ENCODE measurements around the gene GRIN2A.

GRIN2A gene

GRCh38 chr16:9929313-9929712 lies 252.9 kb downstream of the GRIN2A start:
- H3K36me3 ChIP-seq (ENCODE audit: control insufficient read depth, insufficient read depth, low read length) = no peaks in the 10 kb centered on the region
- no peak overlapping the region for H3K27ac ChIP-seq (ENCODE audit: insufficient read depth, low read length, poor library complexity, severe bottlenecking)
- no peaks in the 10 kb centered on the region for H3K4me1 ChIP-seq (ENCODE audit: control insufficient read depth, insufficient read depth, low read length, poor library complexity, severe bottlenecking)
- no peak for DNase-seq
- H3K27me3 ChIP-seq (replicated peaks; ENCODE audit: control insufficient read depth, insufficient read depth, low read length, poor library complexity, severe bottlenecking) = no peaks in the 10 kb centered on the region
- no peak overlapping the region for H3K4me3 ChIP-seq (ENCODE audit: insufficient read depth, low read depth, low read length, poor library complexity, severe bottlenecking)
- H3K9me3 ChIP-seq (ENCODE audit: control insufficient read depth, low read length) = no peaks in the 10 kb centered on the region

GRCh38 chr16:9922441-9922840 lies 259.8 kb downstream of the GRIN2A start:
- no peaks in the 10 kb centered on the region for H3K27me3 ChIP-seq (replicated peaks; ENCODE audit: control insufficient read depth, insufficient read depth, low read length, poor library complexity, severe bottlenecking)
- no peak overlapping the region for H3K27ac ChIP-seq (ENCODE audit: insufficient read depth, low read length, poor library complexity, severe bottlenecking)
- no peak for DNase-seq
- no peaks in the 10 kb centered on the region for H3K36me3 ChIP-seq (ENCODE audit: control insufficient read depth, insufficient read depth, low read length)
- H3K4me1 ChIP-seq (ENCODE audit: control insufficient read depth, insufficient read depth, low read length, poor library complexity, severe bottlenecking) = no peaks in the 10 kb centered on the region
- no peak overlapping the region for H3K4me3 ChIP-seq (ENCODE audit: insufficient read depth, low read depth, low read length, poor library complexity, severe bottlenecking)
- no peaks in the 10 kb centered on the region for H3K9me3 ChIP-seq (ENCODE audit: control insufficient read depth, low read length)

GRCh38 chr16:9921997-9922396 lies 260.2 kb downstream of the GRIN2A start:
- H3K27me3 ChIP-seq (replicated peaks; ENCODE audit: control insufficient read depth, insufficient read depth, low read length, poor library complexity, severe bottlenecking) = no peaks in the 10 kb centered on the region
- no peak overlapping the region for H3K4me3 ChIP-seq (ENCODE audit: insufficient read depth, low read depth, low read length, poor library complexity, severe bottlenecking)
- no peak overlapping the region for H3K27ac ChIP-seq (ENCODE audit: insufficient read depth, low read length, poor library complexity, severe bottlenecking)
- DNase-seq = no peak
- H3K4me1 ChIP-seq (ENCODE audit: control insufficient read depth, insufficient read depth, low read length, poor library complexity, severe bottlenecking) = no peaks in the 10 kb centered on the region
- no peaks in the 10 kb centered on the region for H3K36me3 ChIP-seq (ENCODE audit: control insufficient read depth, insufficient read depth, low read length)
- H3K9me3 ChIP-seq (ENCODE audit: control insufficient read depth, low read length) = no peaks in the 10 kb centered on the region

- H3K4me3 ChIP-seq (ENCODE audit: insufficient read depth, low read depth, low read length, poor library complexity, severe bottlenecking) = no peak overlapping the region
- H3K36me3 ChIP-seq (ENCODE audit: control insufficient read depth, insufficient read depth, low read length) = no peaks in the 10 kb centered on the region
- H3K27ac ChIP-seq (ENCODE audit: insufficient read depth, low read length, poor library complexity, severe bottlenecking) = no peak overlapping the region
- no peaks in the 10 kb centered on the region for H3K27me3 ChIP-seq (replicated peaks; ENCODE audit: control insufficient read depth, insufficient read depth, low read length, poor library complexity, severe bottlenecking)
- no peak for DNase-seq
- no peaks in the 10 kb centered on the region for H3K9me3 ChIP-seq (ENCODE audit: control insufficient read depth, low read length)
- no peaks in the 10 kb centered on the region for H3K4me1 ChIP-seq (ENCODE audit: control insufficient read depth, insufficient read depth, low read length, poor library complexity, severe bottlenecking)
Observed at GRCh38 chr16:9919460-9919859, 262.8 kb downstream of the GRIN2A start.

- H3K4me1 ChIP-seq (ENCODE audit: control insufficient read depth, insufficient read depth, low read length, poor library complexity, severe bottlenecking) = no peaks in the 10 kb centered on the region
- DNase-seq = no peak
- no peak overlapping the region for H3K27ac ChIP-seq (ENCODE audit: insufficient read depth, low read length, poor library complexity, severe bottlenecking)
- H3K36me3 ChIP-seq (ENCODE audit: control insufficient read depth, insufficient read depth, low read length) = no peaks in the 10 kb centered on the region
- no peaks in the 10 kb centered on the region for H3K9me3 ChIP-seq (ENCODE audit: control insufficient read depth, low read length)
- H3K4me3 ChIP-seq (ENCODE audit: insufficient read depth, low read depth, low read length, poor library complexity, severe bottlenecking) = no peak overlapping the region
- no peaks in the 10 kb centered on the region for H3K27me3 ChIP-seq (replicated peaks; ENCODE audit: control insufficient read depth, insufficient read depth, low read length, poor library complexity, severe bottlenecking)
Observed at GRCh38 chr16:9917691-9918090, 264.5 kb downstream of the GRIN2A start.

GRCh38 chr16:9913604-9914326 lies 268.5 kb downstream of the GRIN2A start:
- Histone ChIP-seq H3K9me3 (ENCODE audit: control insufficient read depth, low read length) (no peaks in the 10 kb centered on the region), H3K4me3 (ENCODE audit: insufficient read depth, low read depth, low read length, poor library complexity, severe bottlenecking) (no peak overlapping the region), H3K4me1 (ENCODE audit: control insufficient read depth, insufficient read depth, low read length, poor library complexity, severe bottlenecking) (no peaks in the 10 kb centered on the region), H3K27ac (ENCODE audit: insufficient read depth, low read length, poor library complexity, severe bottlenecking) (no peak overlapping the region), H3K27me3 (replicated peaks; ENCODE audit: control insufficient read depth, insufficient read depth, low read length, poor library complexity, severe bottlenecking) (no peaks in the 10 kb centered on the region), H3K36me3 (ENCODE audit: control insufficient read depth, insufficient read depth, low read length) (no peaks in the 10 kb centered on the region)
- DNase-seq = no peak

- H3K27ac ChIP-seq (ENCODE audit: insufficient read depth, low read length, poor library complexity, severe bottlenecking) = no peak overlapping the region
- H3K9me3 ChIP-seq (ENCODE audit: control insufficient read depth, low read length) = no peaks in the 10 kb centered on the region
- no peaks in the 10 kb centered on the region for H3K27me3 ChIP-seq (replicated peaks; ENCODE audit: control insufficient read depth, insufficient read depth, low read length, poor library complexity, severe bottlenecking)
- no peaks in the 10 kb centered on the region for H3K36me3 ChIP-seq (ENCODE audit: control insufficient read depth, insufficient read depth, low read length)
- H3K4me3 ChIP-seq (ENCODE audit: insufficient read depth, low read depth, low read length, poor library complexity, severe bottlenecking) = no peak overlapping the region
- DNase-seq = no peak
- H3K4me1 ChIP-seq (ENCODE audit: control insufficient read depth, insufficient read depth, low read length, poor library complexity, severe bottlenecking) = no peaks in the 10 kb centered on the region
Observed at GRCh38 chr16:9911989-9912388, 270.2 kb downstream of the GRIN2A start.

- DNase-seq = no peak
- H3K9me3 ChIP-seq (ENCODE audit: control insufficient read depth, low read length) = no peaks in the 10 kb centered on the region
- no peak overlapping the region for H3K4me3 ChIP-seq (ENCODE audit: insufficient read depth, low read depth, low read length, poor library complexity, severe bottlenecking)
- H3K36me3 ChIP-seq (ENCODE audit: control insufficient read depth, insufficient read depth, low read length) = no peaks in the 10 kb centered on the region
- no peaks in the 10 kb centered on the region for H3K27me3 ChIP-seq (replicated peaks; ENCODE audit: control insufficient read depth, insufficient read depth, low read length, poor library complexity, severe bottlenecking)
- no peaks in the 10 kb centered on the region for H3K4me1 ChIP-seq (ENCODE audit: control insufficient read depth, insufficient read depth, low read length, poor library complexity, severe bottlenecking)
- H3K27ac ChIP-seq (ENCODE audit: insufficient read depth, low read length, poor library complexity, severe bottlenecking) = no peak overlapping the region
Observed at GRCh38 chr16:9911231-9911630, 271.0 kb downstream of the GRIN2A start.

- Histone ChIP-seq H3K4me3 (ENCODE audit: insufficient read depth, low read depth, low read length, poor library complexity, severe bottlenecking) (no peak overlapping the region), H3K27ac (ENCODE audit: insufficient read depth, low read length, poor library complexity, severe bottlenecking) (no peak overlapping the region), H3K4me1 (ENCODE audit: control insufficient read depth, insufficient read depth, low read length, poor library complexity, severe bottlenecking) (no peaks in the 10 kb centered on the region), H3K27me3 (replicated peaks; ENCODE audit: control insufficient read depth, insufficient read depth, low read length, poor library complexity, severe bottlenecking) (no peaks in the 10 kb centered on the region), H3K36me3 (ENCODE audit: control insufficient read depth, insufficient read depth, low read length) (no peaks in the 10 kb centered on the region), H3K9me3 (ENCODE audit: control insufficient read depth, low read length) (no peaks in the 10 kb centered on the region)
- DNase-seq = no peak
Observed at GRCh38 chr16:9909072-9909825, 273.0 kb downstream of the GRIN2A start.

GRCh38 chr16:9908613-9909012 lies 273.6 kb downstream of the GRIN2A start:
- H3K27me3 ChIP-seq (replicated peaks; ENCODE audit: control insufficient read depth, insufficient read depth, low read length, poor library complexity, severe bottlenecking) = no peaks in the 10 kb centered on the region
- H3K4me1 ChIP-seq (ENCODE audit: control insufficient read depth, insufficient read depth, low read length, poor library complexity, severe bottlenecking) = no peaks in the 10 kb centered on the region
- DNase-seq = no peak
- no peak overlapping the region for H3K4me3 ChIP-seq (ENCODE audit: insufficient read depth, low read depth, low read length, poor library complexity, severe bottlenecking)
- H3K9me3 ChIP-seq (ENCODE audit: control insufficient read depth, low read length) = no peaks in the 10 kb centered on the region
- no peaks in the 10 kb centered on the region for H3K36me3 ChIP-seq (ENCODE audit: control insufficient read depth, insufficient read depth, low read length)
- H3K27ac ChIP-seq (ENCODE audit: insufficient read depth, low read length, poor library complexity, severe bottlenecking) = no peak overlapping the region
